Stimulated activated CD8-positive, alpha-beta memory T cell treated with anti-CD3 and anti-CD28 coated beads, Interleukin-4, amount 100 ng/mL, for 1 hour (primary cell): ENCODE data around the gene ZAR1.
"Not testable (repeated sequence)": the region's sequence is repeated elsewhere in the genome, so short reads cannot be mapped to it uniquely, and the experiment has no call there.

Source experiments
- DNase-seq, 2 donors: peaks; one replicate each; pipeline ENCODE4 v3.0.0-alpha.2; 2020; ENCODE audit warnings: low read depth in 2 of 2, low spot score in 1 of 2

ZAR1 gene, protein sequence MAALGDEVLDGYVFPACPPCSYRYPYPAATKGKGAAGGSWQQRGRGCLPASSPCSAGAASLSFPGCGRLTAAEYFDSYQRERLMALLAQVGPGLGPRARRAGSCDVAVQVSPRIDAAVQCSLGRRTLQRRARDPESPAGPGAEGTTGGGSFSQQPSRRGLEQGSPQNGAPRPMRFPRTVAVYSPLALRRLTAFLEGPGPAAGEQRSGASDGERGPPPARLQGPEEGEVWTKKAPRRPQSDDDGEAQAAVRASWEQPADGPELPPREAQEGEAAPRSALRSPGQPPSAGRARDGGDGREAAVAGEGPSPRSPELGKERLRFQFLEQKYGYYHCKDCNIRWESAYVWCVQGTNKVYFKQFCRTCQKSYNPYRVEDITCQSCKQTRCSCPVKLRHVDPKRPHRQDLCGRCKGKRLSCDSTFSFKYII

DNA sequence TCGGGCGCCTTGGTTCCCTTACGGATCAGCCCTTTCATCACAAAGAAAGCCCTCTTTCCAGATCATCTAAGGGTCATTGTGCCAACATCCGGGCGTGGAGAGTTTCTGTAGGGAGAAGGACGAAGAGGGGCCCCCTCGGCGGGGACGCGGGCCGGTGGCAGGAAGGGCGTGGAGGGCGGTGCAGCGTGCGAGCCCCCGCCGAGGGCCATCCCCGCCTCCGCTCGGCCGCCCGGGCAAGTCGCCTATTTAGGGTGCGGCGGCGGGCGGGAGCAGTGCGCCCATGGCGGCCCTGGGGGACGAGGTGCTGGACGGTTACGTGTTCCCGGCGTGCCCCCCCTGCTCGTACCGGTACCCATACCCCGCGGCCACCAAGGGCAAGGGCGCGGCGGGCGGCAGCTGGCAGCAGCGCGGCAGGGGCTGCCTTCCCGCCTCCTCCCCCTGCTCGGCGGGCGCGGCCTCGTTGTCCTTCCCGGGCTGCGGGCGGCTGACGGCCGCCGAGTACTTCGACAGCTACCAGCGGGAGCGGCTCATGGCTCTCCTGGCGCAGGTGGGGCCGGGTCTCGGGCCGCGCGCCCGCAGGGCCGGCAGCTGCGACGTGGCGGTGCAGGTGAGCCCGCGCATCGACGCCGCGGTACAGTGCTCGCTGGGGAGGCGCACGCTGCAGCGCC lies at the start of gene ZAR1:
ZAR1 (plus strand) TSS at position 241 of the 668 bp plus-strand sequence; CDS start at position 281, 40 bp downstream.
- no peak for DNase-seq

DNA sequence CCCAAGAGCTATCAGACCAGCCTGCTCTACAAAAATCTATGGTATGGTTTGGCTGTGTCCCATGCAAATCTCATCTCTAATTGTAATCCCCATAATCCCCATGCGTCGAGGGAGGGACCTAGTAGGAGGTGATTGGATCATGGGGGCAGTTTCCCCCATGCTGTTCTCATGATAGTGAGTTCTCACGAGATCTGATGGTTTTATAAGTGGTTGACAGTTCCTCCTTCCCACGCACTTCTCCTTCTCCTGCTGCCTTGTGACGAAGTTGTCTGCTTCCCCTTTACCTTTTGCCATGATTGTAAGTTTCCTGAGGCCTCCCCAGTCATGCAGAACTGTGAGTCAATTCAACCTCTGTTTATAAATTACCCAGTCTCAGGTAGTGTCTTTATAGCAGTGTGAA lies 49.1 kb upstream of the ZAR1 start:
- not testable (repeated sequence) for DNase-seq

DNA sequence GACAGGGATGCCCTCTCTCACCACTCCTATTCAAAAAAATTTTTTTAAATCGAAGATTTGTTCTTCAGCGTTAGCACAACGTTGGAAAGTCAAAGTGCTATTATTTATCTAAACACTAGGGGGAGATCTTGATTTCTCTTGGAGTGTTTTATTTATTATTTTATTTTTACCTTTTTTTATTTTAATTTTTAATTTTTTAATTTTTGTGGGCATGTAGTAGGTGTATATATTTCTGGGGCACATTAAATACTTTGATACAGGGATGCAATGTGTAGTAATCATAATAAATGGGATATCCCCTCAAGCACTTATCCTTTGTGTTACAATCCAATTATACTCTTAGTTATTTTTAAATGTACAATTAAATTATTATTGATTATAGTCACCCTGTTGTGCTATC lies 44.3 kb upstream of the ZAR1 start:
- DNase-seq = no peak

DNA sequence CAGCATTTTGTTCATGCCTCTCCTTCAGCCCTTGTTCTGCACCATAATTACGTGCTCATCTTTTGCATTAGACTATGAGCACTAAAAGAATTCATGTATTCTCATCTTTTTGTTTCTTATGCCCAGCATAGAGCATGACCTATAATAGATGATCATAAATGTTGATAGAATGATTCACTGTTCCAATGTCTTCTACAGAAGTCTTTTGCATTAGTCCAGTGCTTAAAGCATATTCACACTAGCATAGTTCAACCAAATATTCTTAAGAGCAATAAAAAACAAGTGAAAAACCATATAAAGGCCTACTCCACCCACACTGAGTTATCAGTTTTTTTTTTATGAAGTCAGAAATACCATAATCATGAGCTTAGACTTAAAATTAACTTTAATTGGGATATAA lies 43.4 kb upstream of the ZAR1 start:
- no peak for DNase-seq

DNA sequence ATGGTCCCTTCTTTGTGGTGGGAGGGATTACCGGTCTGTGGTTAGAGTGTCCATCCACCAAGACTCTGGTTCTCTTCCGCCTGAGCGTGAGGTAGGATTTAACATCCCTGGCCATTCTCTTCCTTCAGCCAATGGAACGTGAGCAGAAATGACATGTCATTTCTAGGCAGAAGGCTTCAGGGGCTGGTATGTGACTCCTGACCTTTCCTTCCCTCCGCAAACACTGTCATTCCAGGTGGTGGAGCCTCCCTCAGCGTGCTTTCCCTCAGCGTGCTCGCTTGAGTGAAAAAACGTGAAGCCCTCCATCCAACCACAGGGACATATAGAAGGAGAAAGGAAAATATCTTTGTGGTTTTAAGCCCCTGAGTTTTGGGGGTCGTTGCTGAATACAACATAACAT lies 40.9 kb upstream of the ZAR1 start:
- DNase-seq = no peak

DNA sequence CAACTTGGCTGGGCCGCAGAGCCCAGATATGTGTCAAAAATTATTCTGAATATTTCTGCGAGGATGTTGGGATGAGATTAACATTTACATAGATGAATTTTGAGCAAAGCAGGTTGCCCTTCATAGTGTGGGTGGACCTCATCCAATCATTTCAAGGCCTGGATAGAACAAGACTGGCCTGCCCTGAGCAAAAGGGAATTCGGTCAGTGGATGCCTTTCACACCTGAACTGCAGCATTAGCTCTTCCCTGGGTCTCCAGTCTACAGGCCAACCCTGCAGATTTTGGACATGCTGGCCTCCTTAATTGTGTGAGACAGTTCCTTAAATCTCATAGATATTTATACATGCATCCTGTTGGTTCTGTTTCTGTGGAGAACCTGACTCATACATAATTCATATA lies 39.3 kb upstream of the ZAR1 start:
- no peak for DNase-seq

DNA sequence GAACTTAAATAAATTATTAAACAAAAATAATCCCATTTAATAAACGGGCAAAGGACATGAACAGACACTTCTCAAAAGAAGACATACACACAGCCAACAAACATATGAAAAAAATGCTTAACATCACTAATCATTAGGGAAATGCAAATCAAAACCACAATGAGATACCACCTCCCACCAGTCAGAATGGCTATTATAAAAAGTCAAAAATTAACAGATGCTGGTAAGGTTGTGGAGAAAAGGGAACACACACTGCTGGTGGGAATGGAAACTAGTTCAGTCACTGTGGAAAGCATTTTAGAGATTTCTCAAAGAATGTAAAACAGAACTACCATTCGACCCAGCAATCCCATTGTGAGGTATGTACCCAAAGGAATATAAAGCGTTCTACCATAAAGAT lies 38.4 kb upstream of the ZAR1 start:
- not testable (repeated sequence) for DNase-seq

DNA sequence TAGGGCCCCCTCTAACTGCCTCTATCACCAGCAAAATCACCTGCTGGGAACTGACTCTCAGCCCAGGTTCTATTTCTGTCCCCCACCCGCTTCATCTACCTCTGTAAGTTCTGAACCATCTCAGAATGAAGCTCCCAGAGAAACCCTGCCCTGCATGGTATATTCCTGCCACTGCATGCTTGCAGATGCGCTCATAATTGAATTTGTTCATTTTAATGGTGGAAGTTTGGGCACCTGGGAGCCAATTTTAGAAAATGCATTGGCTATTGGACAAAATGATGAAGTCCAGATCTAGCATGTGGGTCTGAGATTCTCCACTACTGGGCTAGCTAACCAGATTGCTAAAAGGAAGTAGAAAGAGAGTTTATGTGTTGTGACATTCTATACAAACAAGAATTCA lies 35.5 kb upstream of the ZAR1 start:
- DNase-seq = no peak

DNA sequence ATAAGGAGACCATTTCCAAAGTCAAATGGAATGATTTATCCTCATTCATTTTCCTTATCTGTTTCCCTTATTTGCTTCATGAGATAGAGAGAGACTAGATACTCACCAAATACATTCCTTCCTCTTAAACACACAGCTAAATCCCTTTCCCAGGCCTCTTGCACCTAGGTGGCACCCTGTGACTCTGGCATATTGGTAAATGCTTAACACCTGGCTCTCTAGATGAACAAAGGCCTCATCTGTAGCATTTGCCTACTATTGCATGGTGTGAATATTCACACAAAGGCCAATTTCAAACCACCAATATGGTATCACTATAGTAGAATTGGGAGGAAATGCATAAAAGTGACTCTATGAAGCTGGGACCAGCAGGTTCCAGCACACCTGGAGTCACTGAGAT lies 29.1 kb upstream of the ZAR1 start:
- DNase-seq = no peak

DNA sequence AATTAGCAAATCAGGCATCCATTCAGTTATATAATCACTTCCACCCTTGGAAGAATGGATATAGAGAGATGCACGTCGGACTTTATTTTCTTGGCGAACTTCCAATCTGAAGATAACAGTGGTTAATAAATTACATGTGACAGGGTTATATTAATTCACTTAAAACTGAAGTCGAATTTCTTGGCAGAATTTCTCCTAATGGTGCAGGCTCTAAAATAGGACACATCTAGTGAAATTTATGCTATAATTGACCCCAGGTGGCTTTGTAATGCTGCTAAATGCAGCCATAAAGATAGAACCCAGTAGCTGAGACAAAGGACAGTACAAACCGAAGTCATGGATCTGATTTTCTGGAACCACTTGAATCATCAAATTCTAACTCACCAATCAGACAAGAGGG lies 27.7 kb upstream of the ZAR1 start:
- DNase-seq = no peak

DNA sequence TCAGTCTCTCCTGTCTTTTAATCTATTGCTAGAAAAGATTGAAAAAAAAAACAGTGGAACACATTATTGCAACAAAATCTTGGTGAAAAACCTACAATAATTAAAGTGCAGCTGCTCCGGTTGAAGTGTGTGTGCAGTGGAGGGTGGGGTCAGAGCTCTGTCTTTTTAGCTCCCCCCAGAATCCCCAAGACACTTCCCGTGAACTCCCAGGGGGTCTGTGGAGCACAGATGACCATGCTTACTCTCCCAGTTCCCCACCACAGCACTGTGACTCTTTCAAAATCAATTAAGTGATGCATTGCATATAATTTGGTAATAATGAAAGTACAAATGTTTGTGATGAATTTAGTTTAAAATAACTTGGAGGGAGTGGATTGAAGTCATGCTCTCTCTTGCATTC lies 22.6 kb upstream of the ZAR1 start:
- no peak for DNase-seq

DNA sequence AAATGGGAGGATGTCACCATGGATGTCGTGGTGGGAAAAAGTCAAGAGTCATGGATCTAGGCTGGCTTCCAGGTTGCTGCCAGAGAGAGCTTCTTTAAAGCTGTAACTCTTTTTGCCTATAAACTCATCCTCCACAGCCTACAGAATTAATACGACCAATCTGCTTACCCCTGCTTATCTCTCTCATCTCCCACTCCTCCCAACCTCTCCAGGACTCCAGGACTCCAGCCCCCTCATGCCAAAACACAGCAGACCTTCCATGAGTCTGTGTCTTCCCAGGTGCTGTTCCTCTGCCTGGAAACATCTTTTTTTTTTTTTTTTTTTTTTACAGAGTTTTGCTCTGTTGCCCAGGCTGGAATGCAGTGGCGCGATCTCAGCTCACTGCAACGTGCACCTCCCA lies 22.2 kb upstream of the ZAR1 start:
- no peak for DNase-seq

DNA sequence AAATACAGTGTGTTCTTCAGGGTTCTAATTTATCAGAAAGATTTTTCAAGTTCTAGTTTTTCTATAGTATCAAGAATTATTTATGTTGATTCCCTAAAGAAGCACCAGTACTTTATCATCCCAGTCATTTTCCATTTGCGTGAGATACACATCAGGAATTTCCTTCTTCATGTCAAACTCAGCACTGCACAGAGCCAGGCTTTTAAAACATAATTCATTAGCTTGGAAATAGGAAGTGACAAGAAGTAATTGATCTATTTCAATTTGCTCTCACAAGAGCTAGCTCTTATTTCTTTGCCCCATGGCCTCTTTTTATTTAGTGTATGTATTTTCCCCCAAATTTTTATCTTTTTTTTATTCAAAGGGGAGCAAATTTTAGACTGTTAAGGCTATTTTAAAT lies 19.9 kb upstream of the ZAR1 start:
- no peak for DNase-seq

DNA sequence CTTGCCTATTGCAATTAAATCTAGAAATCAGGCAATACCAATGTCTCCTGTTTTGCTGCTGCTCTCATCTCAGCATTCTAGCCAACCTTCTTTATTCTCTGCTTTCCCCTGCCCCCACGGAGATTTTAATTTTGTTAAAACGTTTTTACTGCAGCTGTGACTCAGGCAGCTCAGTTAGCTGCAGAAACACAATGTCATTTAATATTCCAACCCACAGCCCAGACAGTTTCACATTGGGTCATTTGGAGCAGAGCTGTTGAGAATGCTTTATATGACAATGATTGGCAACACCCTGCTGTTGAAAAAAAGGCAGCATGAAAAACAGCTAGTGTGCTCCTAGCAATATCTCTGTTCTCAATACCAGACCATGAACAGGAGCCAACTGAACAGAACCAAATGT lies 19.5 kb upstream of the ZAR1 start:
- DNase-seq = no peak

DNA sequence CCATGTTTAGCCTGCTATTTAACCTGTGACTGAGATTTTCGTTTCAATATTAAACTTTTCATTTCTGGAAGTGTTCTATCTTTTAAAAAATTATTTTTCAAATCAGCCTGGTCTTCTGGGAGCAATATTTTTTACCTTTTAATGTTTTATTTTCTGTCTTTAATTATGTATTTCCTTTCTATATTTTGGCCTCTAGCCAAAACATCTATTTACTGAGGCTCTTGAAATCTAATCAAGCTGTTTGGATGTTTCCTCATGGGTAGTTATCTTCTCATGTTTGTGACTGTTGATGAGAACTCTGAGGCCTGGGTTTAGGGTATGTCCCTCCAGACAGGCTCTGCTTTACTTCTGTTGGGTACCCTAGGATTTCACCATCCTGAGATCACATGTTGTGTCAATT lies 17.3 kb upstream of the ZAR1 start:
- no peak for DNase-seq

DNA sequence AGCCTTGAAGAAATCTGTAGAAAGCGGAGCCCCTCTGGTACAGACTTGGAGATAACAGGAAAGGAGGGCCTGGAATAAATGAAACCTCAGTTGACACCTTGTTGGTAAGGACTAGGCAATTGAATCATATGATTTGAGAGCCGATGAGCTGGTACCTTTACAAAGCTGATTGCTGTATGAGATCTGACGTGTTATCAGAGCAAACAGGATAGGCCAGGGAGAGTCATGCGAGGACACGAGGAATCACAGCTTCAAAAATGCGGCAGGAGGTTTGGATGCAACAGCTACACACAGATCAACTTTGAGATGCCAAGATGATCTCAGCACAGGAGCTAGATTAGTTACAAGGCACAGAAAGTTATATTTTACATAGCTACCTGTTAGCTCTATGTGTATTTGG lies 14.3 kb upstream of the ZAR1 start:
- DNase-seq = no peak

DNA sequence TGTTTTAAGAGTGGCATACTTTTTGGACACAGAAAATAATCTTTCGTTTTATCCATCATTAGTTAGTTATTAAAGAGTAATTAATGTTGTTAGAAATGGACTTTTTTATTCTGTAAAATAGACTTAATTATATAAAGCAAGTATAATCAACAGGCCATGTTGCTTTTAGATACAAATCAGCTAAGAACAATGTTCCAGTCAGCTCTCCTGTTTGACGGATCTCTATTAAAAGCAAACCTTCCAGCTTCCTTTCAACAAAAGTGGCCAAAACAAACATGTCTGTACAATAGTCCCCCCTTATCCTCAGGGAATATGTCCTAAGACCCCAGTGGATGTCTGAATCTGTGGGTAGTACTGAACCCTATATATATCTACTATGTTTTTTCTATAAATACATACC lies 11.8 kb upstream of the ZAR1 start:
- no peak for DNase-seq

DNA sequence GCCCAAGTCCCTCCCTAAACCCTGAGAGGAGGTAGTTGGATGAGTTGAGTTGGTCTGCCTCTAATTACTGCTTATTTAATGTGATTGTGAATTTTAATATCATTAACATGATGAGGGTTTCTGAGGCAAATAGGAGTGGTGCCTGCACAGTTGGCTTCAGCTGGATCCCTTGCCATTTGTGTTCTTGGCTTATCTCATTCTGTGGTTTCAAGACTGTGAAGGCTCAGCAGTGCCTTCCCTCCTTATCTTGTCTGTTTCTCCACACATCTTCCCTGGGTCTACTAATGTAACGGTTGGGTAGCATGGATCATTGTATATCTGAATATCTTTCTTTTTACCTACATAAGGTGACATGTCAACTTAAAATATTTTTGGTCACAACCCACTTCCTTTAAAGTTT lies 8.5 kb upstream of the ZAR1 start:
- no peak for DNase-seq

DNA sequence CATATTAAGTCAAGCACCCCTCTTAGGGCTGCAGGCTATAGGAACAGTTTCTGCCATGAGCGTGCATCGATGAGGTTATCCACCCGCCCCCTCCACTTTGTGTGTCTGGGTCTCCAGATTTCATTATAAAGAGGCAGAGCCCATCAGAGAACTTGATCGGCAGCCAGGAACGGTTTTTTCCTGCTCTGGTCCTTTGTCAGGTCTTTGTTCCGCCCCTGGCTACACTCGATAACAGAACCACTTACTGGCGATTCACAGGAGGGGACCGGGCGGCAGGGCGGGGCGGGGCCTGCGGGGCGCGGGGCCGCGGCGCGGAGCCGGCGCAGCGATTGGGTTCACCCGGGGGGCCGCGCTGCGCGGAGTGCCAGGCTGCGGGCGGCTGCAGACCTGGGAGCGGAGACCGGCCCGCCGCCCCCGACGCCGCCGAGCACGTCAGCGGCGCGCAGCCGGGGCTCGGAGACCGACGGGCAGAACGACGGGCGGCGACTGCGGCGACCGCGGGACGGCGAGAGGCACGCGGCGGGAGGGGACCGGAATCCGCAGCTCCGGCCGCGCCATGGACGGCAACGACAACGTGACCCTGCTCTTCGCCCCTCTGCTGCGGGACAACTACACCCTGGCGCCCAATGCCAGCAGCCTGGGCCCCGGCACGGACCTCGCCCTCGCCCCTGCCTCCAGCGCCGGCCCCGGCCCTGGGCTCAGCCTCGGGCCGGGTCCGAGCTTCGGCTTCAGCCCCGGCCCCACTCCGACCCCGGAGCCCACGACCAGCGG lies 6.9 kb upstream of the ZAR1 start, which contains the start of gene SLC10A4:
SLC10A4 (plus strand) TSS at position 338 of the 771 bp plus-strand sequence; CDS start at position 557, 219 bp downstream.
- no peak for DNase-seq

DNA sequence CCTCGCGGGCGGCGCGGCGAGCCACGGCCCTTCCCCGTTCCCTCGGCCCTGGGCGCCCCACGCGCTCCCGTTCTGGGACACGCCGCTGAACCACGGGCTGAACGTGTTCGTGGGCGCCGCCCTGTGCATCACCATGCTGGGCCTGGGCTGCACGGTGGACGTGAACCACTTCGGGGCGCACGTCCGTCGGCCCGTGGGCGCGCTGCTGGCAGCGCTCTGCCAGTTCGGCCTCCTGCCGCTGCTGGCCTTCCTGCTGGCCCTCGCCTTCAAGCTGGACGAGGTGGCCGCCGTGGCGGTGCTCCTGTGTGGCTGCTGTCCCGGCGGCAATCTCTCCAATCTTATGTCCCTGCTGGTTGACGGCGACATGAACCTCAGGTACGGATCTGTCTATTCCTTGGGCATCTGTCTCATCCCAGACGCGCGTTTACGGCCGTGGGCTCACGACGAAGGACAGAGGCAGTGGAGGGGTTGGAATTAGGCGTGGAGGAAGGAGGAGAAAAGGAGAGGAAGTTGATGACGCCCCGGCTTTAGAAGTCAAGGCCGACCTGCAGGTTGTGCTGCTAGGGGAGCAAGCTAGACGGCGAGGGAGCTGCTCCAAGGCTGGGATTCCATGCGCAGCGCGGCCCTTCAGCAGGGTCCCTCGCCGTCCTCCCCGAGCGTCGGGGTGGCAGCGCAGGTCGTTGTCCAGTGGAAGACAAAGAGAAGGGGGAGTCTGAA lies 6.1 kb upstream of the ZAR1 start:
- no peak for DNase-seq

DNA sequence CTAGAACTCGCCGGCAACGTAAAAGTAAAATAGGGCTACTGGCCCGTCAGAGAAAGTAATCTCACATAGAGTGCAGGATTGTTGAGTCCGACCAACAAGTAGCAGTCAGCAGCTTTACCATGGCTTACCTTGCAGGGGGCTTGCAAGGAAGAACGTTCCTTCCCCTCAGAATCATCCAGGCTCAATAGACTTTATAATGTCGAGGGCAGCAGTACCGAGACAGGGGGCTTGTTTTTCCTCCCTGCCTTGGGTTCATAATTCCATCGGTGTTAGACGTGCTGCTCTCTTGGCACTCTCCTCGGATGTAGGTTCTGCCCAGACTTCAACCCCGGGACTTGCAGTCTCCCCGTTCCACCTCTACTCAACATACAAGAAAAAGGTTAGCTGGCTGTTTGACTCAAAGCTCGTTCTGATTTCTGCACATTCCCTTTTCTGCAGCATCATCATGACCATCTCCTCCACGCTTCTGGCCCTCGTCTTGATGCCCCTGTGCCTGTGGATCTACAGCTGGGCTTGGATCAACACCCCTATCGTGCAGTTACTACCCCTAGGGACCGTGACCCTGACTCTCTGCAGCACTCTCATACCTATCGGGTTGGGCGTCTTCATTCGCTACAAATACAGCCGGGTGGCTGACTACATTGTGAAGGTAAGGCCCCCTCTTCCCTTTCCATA lies 5.4 kb upstream of the ZAR1 start:
- no peak for DNase-seq
